AG08396 (cell line): Measurements from ENCODE around the gene AIP.

Source experiments
- DNase-seq: peaks from one replicate; pipeline ENCODE4 v3.0.0; 2012; ENCODE audit warnings: low spot score, mixed read lengths

The AIP gene

DNA sequence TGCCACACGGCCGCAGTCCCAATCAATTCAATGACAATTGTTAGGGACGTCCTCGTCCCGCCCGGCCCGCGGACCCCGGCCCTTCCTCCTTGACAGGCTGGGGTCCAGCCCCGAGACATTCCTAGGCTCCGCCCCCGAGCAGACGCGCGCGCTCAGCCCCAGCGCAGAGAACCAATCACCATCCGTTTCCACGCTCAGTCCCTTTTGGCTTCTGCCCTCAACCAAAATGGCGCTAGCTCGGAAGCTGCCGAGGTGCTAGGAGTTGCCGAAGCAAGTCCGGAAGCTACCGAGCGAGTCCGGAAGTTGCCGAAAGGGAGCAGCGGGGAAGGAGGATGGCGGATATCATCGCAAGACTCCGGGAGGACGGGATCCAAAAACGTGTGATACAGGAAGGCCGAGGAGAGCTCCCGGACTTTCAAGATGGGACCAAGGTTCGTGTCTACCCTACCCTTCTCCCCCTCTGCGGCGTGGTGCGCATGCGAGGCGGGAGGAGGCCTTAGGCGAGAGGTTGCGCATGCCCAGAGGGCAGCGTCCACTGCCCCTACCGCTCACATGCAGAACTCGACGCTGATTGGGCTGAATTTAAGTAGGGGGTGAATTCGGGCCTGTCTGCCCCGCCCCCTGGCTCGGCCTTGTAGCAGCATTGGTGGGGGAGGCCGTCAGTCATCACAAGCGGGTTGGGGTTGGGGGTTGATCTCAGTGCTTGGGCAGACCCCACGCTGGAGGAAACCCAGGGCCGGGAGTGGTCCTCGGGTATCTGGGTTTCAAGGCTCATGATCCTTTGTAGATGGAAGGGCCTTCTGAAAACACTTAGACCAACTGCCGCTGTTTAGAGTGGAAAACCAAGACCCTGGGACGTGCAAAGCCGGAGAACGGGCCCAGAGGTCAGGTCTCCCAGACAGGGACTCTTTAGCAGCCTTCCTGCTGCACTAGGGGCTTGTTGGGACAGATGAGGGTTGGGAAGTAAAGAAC lies at the start of gene AIP:
TSS of gene AIP (plus strand) at position 200 of the 972 bp plus-strand sequence. CDS start at position 333, 133 bp downstream.
- DNase-seq = peak; percentile 99

DNA sequence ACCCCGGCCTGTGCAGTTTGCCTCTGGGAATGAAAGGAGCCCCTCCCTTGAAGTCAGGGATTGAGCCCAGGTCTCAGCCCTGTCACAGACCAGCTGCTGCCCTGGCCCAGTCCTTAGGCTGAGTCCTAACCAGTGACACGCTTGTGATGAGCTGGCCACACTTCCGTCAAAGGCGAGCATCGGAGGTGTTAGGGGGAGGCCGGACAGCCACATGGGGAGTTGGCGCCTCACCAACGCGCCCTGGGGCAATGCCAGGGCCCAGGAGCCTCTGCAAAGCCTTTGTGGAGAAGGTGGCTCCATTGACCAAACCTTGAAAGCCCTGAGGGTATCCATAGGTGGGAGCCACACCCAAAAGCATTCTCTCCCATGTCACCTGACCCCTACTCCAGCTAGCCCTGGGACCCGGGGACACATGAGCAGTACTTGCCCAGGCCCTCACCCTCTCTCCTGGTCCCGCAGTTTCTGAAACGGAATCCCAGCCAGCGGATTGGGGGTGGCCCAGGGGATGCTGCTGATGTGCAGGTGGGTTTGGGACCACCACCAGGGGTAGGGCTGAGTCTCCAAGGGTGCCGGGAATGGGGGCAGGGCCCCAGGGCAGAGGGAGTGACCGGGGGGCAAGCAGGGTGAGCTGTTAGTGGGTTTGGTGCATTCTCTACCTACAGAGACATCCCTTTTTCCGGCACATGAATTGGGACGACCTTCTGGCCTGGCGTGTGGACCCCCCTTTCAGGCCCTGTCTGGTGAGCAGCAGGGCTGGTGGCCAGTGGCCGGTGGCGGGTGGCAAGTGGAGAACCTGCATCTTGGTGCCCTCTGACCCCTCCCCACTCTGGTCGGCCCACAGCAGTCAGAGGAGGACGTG lies 49.1 kb upstream of the AIP start:
- DNase-seq = no peak

DNA sequence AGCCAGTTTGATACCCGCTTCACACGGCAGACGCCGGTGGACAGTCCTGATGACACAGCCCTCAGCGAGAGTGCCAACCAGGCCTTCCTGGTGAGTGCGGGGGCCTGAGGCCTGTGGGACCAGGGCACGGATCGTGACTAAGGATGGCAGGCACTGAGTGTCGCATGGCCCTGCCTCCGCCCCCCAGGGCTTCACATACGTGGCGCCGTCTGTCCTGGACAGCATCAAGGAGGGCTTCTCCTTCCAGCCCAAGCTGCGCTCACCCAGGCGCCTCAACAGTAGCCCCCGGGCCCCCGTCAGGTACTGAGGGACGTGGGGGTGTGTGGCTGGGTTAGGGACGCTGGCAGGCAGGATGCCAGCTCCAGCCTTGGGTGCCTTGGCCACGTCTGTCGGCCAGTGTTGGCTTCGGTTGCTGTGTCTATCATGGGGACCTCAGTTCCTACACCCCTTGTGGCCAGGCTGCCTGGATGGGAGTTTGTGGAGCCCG lies 48.4 kb upstream of the AIP start:
- no peak for DNase-seq

DNA sequence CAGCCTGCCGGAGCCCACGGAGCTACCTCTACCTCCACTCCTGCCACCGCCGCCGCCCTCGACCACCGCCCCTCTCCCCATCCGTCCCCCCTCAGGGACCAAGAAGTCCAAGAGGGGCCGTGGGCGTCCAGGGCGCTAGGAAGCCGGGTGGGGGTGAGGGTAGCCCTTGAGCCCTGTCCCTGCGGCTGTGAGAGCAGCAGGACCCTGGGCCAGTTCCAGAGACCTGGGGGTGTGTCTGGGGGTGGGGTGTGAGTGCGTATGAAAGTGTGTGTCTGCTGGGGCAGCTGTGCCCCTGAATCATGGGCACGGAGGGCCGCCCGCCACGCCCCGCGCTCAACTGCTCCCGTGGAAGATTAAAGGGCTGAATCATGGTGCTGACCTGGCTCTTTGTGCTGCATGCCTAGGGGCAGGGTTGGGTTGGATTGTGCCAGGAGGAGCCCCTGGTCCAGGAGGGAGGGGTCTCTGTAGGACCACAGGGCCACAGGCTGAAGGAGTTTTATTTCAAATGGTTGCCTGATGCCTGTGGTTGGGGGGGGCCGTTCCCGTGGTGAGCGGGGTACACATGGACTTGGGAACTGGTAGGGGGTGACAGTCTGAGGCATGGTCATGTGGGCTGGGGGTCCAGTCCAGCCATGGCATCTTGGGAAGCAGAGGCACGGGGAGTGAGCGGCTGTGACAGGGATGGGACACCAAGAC lies 47.6 kb upstream of the AIP start:
- DNase-seq = no peak

DNA sequence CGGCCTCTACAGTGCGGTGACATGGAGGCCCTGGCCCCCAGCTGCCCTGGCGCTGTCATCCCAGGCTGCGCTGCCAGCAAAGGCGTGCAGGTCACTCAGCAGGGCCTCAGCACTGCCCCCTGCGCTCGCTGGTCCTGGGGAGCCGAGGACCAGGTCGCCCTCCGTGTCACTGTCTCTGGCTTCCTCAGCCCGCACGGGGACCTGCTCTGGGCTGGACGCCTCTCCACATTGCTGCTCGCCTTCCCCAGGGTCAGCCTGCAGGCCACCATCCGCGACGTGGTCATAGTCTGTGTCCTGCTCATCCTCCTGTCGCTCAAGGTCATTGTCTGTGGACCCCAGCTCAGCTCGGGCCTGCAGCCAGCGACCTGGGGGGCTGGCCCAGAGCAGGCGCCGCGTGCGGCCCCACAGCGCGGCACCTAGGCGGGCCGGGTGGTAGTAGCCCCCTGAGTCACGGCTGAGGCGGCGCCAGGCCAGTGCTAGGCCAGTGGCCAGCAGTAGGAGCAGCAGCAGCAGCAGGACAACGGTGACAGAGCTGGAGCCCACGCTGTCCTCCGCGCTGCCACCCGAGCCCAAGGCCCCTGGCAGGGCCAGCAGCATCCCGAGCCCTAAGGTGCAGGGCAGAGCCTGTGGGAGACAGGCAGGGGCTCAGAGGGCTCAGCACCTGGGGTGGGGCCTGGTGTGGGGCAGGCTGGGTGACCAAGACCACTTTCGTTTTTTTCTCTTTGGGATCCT lies 46.9 kb upstream of the AIP start:
- DNase-seq = no peak

DNA sequence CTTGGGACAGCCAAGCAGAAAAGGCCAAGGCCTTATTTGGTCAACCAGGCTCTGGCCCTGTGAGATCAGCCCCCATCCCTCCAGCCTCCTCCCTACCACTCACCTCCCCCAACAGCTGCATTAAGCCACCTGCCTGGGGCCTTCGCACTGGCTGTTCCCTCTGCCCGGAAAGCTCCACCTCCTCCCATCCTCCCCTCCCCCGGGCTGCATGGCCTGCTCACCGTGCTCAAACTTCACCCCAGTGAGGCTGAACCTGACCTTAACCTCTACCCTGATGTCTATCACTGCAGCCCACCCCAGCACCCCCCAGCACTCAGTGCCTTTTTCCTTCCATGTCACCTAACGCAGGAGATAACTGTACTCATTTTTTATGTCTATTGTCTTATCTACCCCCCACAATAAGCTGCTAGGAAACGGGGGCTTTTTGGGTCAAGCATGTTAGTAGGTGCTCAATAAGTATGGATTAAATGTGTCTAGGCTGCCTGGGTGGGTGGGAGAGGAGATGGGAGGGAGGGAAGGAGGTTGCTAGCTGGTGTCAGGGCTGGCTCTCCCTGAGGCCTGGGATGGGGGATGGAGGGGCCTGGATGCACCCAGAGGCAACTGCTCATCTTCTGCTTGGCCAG lies 46.3 kb upstream of the AIP start:
- no peak for DNase-seq

DNA sequence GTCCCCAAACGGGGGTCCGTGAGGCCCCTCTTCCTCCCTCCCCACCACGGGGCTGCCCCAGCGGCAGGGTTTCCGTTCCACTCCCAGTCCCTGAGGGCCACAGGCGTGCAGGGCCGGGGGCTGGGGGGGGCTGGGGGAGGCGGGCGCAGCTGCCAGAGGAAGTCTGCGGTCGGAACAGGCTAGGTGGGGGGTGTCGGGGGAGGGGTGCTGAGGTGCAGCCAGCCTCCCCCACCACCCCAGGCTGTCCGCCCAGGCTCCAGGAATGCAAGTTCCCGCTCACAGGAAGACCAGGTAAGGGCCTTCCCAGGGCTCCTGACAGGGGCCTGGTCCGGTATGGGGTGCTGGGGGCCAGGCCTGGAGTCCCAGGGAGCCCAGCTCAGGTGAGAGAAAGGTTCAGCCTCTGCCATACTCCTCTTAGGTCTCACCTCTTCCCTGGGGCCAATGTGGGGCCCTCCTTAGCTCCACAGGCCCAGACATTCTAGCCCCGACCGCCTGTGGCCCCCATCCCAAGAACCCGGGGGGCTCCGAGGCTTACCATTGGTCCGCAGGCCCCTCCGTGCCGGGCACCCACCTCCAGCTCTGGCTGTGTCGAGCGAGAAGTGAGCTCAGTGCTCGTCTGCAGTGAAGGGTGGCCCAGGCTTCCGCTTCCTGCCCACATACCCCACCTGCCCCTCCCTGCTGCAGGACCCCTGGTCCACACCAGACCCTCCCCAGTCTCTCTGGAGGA lies 45.6 kb upstream of the AIP start, which contains the start of gene PTPRCAP:
TSS of gene PTPRCAP (minus strand) at position 601 of the 727 bp plus-strand sequence. CDS start at position 538, 63 bp downstream.
- DNase-seq = no peak

DNA sequence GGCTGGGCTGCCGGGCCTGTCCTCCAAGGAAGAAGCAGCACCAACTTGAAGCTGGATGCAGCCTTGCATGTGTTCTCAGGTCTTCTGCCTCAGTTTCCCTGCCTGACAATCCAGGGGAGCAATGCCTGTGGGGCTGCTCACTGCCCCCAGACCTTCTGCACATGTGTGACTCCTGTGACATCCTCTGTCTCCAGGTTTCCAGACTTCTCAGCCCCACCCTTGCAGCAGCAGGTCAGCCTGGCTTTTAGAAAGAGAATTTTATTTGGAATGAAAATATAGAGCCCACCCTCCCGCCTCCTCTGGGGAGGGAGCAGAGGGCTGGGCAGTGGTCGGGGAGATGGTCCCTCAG lies 45.0 kb upstream of the AIP start:
- DNase-seq = no peak

DNA sequence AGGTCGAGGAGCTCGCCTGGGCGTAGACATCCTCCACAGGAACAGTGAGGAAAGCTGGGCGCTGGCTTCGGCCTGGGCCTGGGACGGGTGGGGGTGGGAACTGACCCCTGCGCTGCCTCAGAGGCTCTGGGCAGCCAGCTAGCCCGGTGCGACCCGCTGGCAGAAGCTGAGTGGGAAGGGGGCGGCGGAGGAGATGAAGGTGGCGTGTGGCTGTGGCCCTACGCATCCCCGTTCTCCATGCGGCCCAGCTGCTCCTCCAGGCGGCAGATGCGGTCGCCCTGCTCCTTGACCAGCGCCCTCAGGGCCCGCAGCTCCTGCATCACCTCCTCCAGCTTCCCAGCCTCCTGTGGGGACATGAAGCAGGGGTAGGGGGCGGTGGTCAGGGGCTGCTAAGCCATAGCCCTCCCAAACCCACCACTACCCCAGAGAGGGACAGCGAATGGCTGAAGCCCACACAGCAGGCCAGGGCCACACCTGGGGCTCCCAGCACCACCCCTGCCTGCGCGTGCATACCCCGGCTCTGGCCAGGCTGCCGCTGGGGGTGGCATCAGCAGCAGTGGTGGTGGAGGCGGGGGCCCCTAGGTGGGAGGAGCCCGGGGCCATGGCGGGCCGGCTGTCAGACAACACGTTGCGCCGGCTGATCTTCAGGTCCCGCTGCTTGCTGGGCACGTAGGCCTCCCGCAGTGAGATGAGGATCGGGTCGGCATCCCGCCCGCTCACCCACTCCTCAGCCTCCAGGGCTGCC lies 44.5 kb upstream of the AIP start:
- no peak for DNase-seq

DNA sequence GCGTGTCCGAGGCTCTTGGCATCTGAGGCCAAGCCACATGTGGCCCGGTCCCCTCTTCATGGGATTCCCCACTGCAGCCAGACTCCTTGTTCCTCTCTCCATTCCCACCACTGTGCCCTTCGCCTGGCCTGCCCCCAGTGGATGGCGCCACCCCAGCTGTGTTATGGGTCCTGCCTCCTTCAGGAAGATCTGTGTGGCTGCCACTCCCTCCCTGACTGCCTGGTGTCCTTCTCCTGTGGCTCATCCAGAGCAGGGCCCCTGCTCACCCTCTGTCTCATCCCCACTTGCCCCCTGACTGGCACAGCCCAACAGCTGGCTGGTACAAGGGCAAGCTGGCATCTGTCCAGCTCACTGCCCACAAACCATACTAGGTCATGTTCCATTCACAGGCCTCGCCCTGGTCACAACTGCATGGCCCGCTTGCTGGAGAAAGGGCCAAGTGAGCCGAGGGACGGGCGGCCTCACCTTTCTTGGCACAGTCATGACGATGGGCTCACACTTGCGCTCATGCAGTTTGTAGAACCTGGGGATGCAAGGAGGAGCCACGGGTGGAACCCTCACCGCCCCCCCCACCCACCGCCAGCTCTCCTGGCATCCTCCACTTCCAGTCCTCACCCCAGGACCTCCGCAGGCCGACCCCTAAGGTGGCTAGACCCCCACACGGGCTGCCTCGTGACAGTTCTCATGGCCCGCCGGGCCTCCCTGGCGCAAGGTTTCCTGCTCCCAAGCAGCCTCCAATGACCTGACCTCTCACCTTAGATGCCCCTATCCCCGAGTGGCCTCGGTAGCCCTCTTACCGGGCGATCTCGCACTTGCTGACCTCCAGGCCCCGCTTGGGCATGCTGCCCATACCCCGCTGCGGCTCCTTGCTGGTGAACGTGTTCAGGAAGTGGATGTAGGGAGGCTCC lies 43.3 kb upstream of the AIP start:
- DNase-seq = peak; percentile 68

DNA sequence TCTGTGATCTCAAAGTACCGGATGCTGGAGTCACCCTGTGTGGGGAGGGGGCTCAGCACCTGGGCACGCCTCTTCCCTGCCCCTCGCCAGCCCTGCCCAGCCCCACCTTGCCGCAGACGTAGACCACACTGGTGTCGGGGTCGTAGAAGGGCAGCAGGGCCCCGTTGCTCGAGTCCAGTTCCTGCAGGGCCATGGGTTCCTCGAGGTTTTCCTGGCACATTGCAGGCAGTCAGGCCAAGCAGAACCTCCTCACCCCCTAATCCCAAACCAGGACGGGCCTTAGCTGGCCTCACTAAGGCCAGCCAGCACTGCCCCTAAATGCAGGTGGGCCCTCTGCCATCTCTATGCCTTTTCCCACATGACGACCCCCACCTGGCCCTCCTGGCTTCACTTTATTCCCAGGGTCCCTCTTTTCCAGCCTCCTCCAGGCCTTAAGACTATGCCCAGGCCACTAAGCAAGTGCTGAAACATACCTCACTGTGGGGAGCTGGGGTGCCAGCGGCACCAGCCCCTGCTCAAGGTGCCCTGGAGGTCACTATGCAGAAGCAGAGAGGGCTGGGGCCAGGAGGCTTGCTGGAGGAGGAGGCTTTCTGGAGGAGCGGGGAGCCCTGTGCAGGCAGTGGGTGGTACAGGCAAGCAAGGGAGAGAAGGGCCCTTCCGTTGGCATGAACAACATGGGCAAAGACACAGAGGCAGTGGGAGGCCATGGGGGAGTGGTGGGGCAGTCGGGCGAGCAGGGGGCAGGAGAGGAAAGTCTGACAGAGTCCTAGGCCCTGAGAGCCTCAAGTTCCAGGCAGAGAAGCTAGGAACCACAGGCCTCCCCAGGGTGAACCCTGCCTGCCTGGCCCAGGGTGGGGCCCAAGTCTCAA lies 42.4 kb upstream of the AIP start:
- DNase-seq = no peak

DNA sequence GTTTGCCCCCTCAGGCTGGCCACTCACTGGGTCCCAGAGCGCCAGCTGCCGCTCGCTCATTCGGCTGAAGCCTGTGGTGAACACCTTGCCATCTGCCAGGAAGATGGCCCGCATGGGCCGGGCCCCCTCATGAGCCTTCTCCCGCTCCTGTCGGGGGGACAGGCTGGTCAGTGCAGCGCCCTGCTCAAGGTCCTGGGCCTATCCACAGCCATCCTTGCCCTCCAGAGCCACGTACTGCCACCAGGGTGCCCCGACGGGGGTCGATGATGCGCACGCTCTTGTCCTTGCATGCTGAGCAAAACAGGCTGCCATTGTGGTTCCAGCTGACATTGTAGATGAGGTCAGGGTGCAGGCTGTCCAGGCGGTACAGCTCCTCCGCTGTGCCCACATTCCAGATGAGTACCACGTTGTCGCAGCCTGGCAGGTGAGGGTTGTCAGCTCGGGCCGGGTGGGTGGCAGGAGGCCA lies 41.7 kb upstream of the AIP start:
- DNase-seq = no peak

DNA sequence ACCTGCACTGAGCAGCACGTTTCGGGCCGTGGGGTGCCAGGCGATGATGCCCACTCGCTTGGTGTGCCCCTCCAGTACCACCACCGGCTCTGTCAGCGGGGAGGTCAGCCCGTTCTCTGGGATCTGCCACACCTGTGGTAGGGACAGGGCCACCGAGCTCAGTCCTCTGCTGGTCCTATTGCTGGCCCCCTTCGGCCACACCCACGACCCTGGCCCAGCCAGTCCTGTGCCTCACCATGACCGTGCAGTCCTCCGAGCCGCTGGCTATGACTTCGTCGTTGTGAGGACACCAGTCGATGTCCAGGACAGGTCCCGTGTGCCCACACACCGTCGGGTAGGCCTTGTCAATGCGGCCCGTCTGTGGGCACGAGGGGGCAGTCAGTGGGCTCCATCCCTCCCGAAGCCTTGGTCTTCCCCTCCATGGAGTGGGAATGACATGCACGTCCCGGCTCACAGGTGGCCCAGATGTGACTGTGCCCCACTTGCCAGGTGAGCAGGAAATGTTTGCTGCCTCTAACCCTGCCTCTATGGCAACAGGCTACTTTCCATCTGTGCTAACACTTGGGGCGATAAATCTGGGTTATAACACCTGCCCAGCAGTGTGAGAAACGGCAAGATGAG lies 41.0 kb upstream of the AIP start:
- DNase-seq = no peak

DNA sequence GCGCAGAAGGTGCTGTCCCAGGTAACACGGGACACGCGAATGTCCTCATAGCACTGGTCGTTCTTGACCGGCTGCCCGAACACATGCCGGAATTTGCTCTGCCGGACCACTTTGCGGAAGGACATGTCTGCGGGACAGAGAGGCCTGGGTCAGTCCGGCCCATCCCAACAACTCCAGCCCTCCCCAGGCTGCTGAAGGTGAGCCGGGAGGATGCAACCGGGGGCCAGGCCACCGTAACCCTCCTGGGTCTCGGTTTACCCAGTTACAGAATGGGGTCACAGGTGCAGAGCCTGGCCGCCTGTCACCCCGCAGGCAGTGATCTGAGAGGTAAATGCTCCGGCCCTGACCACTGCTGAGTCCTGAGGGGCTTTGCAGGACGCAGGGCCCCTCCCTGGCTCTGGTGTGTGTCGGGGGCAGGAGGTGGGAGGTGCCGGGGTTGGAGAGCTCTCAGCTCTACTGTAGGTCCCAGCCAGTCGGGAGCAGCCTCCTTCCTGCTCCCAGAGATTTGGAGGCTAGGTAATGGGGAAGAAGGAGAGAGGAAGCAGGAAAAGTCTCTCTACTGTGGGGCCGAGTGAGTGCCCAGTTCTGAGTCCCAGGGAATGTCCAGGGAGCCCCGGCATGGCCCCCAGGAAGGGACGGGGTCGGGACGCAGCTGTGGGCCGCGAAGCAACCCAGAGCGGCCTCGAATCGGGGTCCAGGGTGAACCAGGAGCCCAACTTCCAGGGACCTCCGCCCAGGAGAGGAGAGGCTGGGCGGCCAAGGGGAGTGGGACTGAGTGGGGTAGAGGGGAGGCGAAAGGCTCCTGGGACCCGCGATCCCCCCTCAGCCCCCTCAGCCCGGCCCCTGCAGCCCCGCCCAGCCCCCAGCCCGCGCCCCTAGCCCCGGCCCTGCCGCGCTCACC lies 40.1 kb upstream of the AIP start:
- peak; percentile 45 for DNase-seq

DNA sequence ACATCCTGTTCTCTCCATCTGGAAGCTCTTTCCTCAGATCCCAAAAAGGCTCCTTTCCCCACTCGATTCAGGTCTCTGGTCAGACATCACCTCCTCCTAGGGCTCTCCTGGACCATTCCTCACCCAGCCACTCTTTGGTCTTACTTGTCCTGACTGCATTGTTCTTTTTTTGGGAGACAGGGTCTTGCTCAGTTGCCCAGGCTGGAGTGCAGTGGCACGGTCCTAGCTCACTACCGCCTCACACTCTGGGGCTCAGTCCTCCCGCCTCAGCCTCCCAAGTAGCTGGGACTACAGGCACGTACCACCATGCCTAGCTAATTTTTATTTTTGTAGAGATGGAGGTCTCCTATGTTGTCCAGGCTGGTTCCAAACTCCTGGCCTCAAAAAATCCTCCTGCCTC lies 37.3 kb upstream of the AIP start:
- DNase-seq = no peak

DNA sequence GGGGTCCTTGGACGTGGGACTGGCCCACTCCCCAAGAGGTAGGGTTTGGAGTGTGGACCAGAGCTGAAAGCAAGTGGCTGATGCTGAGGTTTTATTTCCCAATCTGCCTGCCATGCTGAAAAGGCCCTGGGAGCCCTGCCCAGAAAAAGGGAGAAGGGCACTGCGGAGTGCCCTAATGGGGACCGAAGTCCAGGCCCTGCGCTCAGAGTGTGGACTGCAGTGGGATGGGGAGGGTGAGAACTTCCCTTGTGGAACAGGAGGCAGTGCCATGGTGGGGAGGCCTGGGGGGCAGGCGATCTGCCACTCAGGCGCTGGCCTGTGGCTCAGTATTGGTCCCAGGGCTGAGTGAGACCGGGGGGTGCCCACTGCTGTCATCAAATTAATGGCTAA lies 34.6 kb upstream of the AIP start:
- no peak for DNase-seq
